ENCODE data around the gene TMEM61. TPM values are rescaled to one million over a fixed set of nuclear protein-coding genes. Genes with fewer than 3 reads are reported as not detected.

TMEM61 gene
- total RNA-seq, 6 donors from 2014 or later, result 2.3 to 8.1 (median 2.9) TPM; not detected in 1

DNA sequence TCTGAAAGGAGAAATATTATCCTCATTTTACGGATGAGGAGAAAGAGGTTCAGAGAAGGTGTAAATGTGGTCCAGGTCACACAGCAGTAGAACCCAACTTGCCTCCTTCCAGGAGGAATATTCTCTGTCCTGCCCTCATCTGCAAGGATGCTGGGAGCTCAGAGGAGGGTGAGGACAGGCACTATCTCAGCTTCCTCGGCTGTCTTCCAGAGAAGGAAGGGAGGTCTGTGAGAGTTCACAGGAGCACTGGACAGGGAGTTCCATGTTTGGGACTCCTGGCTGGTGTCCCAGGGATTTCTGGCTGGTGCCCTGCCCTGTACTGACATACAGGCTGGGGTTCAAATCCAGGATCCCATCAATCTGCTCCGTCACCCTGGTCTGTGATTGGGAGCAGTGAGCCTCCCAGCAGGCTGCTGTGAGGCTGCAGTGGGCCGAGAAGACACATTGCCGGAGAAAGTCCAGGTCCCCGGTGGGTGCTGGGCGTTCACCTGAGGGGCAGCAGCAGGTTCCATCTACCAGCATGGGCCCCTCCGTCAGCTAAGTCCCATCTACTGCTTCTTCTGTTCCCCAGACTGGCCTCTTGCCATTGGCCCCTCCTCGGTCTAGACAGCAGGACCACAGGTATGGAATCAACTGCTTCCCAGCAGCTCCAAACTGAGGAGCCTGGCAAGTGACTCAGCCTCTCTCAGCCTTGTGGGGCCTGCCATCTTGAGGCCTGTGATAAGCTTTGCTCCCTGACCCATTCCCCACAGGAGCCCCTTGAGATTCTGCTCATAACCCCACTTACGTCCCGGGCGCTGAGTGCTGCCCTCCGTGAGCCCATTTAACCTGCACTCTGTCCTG lies 9.8 kb downstream of the TMEM61 start:
- no peaks in the 10 kb centered on the region for H3K4me1 ChIP-seq
- DNase-seq (no peak), ATAC-seq (ENCODE audit: low FRiP score in 2 of 2) (no peak)
- no peak overlapping the region for H3K27ac ChIP-seq
- TF ChIP-seq EP300 (IDR thresholded peaks at IDR 0.05), result no peak
- no peak for TF ChIP-seq CTCF (IDR thresholded peaks at IDR 0.05)
- no peak for TF ChIP-seq POLR2A (IDR thresholded peaks at IDR 0.05)
- TF ChIP-seq POLR2AphosphoS5 (IDR thresholded peaks at IDR 0.05), result no peak
- H3K27me3 ChIP-seq, result no peaks in the 10 kb centered on the region
- 71 to 87% methylated on average over 6 to 13 of the region's 13 CpGs for WGBS, 2 donors
- H3K9me3 ChIP-seq, result no peaks in the 10 kb centered on the region
- H3K4me3 ChIP-seq, result no peak overlapping the region
- no peaks in the 10 kb centered on the region for H3K36me3 ChIP-seq

- no peaks in the 10 kb centered on the region for H3K27me3 ChIP-seq
- DNase-seq, result no peak
- TF ChIP-seq EP300 (IDR thresholded peaks at IDR 0.05) (no peak), POLR2AphosphoS5 (IDR thresholded peaks at IDR 0.05) (no peak), CTCF (IDR thresholded peaks at IDR 0.05) (no peak), POLR2A (IDR thresholded peaks at IDR 0.05) (no peak)
- 92% methylated on average over 4 of the region's 4 CpGs; no CpG with 5 or more reads in 1 of the 2 donors for WGBS, 2 donors
- H3K27ac ChIP-seq, result no peak overlapping the region
- no peak for ATAC-seq (ENCODE audit: low FRiP score in 2 of 2)
- H3K9me3 ChIP-seq, result no peaks in the 10 kb centered on the region
- H3K36me3 ChIP-seq, result no peaks in the 10 kb centered on the region
- no peak overlapping the region for H3K4me3 ChIP-seq
- H3K4me1 ChIP-seq, result no peaks in the 10 kb centered on the region
These were observed 10.5 kb downstream of the TMEM61 start for GRCh38 chr1:54990916-54991315.

- DNase-seq (no peak), ATAC-seq (ENCODE audit: low FRiP score in 2 of 2) (no peak)
- H3K36me3 ChIP-seq, result no peaks in the 10 kb centered on the region
- H3K27ac ChIP-seq, result no peak overlapping the region
- H3K9me3 ChIP-seq, result no peaks in the 10 kb centered on the region
- H3K4me1 ChIP-seq, result peaks cover 6 to 9% (median 8%) of the 10 kb centered on the region in 4 donors
- no peak for TF ChIP-seq CTCF (IDR thresholded peaks at IDR 0.05)
- TF ChIP-seq POLR2AphosphoS5 (IDR thresholded peaks at IDR 0.05), result no peak
- TF ChIP-seq POLR2A (IDR thresholded peaks at IDR 0.05), result no peak
- TF ChIP-seq EP300 (IDR thresholded peaks at IDR 0.05), result no peak
- peaks cover 0 to 5% (median 2%) of the 10 kb centered on the region in 4 donors for H3K27me3 ChIP-seq
- no peak overlapping the region for H3K4me3 ChIP-seq
- 62 to 75% methylated on average over 5 to 12 of the region's 12 CpGs for WGBS, 2 donors
These were observed 11.5 kb downstream of the TMEM61 start for GRCh38 chr1:54991939-54992338.

- Histone ChIP-seq H3K27me3 (peaks cover 0 to 10% (median 4%) of the 10 kb centered on the region in 4 donors), H3K27ac (no peak overlapping the region), H3K4me3 (no peak overlapping the region), H3K9me3 (no peaks in the 10 kb centered on the region), H3K36me3 (no peaks in the 10 kb centered on the region), H3K4me1 (peaks cover 8 to 11% (median 10%) of the 10 kb centered on the region in 4 donors)
- 87 to 98% methylated on average over 6 of the region's 6 CpGs for WGBS, 2 donors
- ATAC-seq (ENCODE audit: low FRiP score in 2 of 2) (no peak), DNase-seq (no peak)
- no peak for TF ChIP-seq POLR2AphosphoS5 (IDR thresholded peaks at IDR 0.05)
- TF ChIP-seq EP300 (IDR thresholded peaks at IDR 0.05), result no peak
- TF ChIP-seq CTCF (IDR thresholded peaks at IDR 0.05), result no peak
- TF ChIP-seq POLR2A (IDR thresholded peaks at IDR 0.05), result no peak
These were observed 12.7 kb downstream of the TMEM61 start for GRCh38 chr1:54993140-54993539.

All from upper lobe of left lung (tissue), 6 donors.